ENCODE results near the gene PMEPA1.
A peak's percentile ranks its signal among the peaks of the same experiment; 100 is the strongest.

Gene PMEPA1

DNA sequence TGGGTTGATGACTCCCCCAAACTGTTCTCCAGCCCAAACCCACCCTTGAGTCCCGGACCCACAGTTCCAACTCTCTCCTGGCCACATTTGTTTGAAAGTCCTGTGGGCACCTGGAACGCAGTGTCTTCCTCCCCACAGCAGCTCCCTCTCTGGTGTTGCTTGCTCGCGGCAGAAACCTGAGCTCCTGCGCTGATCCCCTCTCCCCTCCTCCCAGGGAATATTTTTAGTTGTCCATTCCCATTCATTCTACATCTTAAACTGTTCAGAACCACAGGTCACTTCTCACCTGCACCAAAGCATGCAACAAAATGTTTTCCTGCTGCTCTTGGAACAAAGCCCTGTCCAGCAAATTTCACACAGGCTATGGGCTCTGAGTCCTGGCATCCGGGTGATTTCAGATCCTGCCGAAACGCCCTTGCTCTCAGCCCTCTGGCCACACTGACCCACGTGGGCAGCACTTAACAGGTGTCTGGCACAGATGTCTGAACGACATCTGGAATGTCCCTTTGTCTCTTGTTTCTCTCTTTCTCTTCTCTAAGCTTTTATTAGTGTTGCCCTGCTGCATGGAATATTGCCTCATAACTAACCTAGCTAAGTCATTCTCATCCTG lies 27.0 kb upstream of the PMEPA1 start:
- no peak for DNase-seq

DNA sequence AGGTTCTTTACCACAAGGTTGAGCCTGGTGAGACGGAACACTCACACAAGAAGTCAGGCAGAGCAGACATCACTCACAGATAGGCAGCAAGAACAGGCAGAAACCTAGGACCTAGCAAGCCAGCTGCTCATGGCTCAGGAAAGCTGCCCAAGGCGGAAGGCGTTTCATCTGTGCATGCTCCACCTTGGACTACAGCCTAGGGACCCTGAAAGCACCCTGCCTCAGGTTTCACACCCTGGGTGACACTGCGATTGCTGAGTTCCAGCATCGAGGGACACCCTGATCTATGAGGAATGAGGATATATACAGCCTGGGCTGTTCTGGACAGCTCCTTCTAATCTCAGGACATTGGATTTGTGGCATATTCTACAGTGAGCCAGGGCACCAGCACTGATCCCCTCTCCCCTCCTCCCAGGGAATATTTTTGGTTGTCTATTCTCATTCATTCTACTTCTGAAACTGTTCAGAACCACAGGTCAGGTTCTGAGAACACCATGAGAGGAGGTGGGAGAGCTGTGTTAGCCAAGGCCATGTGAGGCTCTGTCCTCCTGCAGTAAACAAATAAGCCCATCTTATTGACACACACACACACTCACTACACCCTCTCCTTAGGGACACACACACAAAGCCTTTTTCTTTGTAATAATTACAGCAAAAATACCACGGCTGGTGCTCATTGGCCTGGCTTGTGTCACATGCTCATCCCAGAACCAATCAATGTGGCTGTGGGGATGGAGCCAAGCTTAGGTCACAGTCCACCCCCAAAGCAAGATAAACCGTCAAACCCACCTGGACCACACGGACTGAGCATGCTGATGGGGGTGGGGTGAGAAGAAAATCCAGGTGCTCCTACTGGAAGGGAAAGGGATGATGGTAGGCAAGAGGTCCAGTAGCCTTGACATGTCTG lies 26.3 kb upstream of the PMEPA1 start:
- no peak for DNase-seq

DNA sequence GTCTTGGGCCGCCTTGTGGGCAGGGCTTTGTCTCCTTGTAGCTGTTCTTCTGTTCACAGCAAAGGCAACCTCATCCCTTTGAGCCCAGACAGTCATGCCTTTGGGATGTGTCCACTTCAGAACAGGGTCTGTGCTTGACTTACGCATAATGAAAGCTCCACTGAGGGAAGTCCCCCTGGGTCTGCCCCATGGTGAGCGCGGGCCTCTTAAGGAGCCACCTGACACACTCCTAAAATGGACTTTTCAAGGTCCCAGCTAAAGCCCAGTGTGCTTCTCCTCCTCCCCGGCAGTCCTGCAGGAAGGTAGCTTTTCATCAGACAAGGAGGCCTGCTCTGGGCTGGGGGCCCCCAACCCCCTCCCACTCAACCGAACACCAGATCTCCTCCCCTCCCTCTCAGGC lies 24.9 kb upstream of the PMEPA1 start:
- DNase-seq: no peak

DNA sequence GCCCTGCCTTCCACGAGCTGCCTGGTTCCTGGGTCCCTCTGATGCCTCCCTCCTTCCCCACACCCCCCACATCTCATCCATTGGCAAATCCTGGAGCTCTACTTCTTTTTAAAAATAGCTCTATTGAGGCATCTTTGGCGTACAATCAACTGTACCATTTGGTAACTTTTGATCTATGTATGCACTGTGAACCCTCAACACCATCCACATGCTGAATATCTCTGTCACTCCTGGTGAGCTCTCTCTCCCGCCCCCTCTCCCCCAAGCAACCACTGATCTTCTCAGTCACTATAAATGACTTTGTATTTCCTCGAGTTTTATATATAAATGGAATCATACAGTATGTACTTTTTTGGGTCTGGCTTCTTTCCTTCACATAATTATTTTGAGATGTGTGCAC lies 22.4 kb upstream of the PMEPA1 start:
- no peak for DNase-seq

DNA sequence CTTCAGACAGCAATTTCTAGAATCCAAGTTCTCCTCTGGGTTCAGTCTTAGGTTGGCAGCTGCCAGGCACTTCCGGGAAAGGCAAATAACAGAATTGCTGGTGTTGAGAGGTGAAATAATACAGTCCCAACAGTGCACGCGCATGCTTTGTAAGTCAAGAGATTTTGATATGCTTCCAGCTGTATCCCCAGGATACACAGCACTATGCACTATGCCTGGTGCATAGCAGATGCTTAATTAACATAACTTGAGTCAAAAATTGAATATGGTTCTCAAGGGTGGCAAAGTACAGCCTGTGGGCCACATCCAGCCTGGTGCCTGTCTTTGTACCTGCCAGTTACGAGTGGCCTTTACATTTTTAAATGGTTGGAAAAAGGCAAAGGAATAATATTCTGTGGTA lies 18.9 kb upstream of the PMEPA1 start:
- no peak for DNase-seq

DNA sequence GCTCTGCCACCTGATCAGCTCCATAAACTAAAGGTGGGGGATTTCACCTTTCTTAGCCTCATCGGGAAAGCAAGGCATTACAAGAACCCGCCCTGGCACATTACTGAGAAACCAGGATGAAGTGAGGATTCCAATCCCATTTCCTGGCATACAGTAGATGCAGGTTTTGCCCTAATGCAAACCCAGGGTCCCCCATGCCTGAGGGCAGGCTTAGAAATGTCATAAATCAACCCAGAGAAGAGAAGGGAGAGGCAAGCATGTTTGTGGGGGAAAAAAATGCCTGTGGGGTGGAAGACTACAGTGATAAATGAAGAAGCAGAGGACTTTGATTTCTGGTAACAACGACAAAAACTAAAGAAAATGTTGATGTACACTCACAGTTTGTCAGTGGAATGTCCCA lies 18.0 kb upstream of the PMEPA1 start:
- DNase-seq: no peak

DNA sequence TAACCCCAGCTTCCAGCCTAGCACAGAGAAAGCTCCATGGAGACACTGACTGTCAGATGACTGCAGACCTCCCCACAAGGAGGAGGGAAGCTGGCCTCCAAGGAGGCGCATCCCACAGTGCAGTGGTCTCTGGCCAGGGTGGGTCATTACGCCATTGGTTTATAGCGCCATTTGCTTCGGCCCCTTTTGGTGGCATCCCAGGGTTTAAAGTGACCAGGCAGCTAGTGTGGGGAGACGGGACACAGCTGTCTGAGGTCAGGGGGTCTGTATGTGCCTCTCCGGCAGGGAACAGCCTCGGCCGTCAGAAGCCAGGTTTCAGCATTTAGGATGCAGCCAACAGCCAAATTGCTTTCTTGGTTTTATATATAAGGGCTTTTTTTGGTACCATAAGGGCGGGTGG lies 15.8 kb upstream of the PMEPA1 start:
- DNase-seq: no peak

DNA sequence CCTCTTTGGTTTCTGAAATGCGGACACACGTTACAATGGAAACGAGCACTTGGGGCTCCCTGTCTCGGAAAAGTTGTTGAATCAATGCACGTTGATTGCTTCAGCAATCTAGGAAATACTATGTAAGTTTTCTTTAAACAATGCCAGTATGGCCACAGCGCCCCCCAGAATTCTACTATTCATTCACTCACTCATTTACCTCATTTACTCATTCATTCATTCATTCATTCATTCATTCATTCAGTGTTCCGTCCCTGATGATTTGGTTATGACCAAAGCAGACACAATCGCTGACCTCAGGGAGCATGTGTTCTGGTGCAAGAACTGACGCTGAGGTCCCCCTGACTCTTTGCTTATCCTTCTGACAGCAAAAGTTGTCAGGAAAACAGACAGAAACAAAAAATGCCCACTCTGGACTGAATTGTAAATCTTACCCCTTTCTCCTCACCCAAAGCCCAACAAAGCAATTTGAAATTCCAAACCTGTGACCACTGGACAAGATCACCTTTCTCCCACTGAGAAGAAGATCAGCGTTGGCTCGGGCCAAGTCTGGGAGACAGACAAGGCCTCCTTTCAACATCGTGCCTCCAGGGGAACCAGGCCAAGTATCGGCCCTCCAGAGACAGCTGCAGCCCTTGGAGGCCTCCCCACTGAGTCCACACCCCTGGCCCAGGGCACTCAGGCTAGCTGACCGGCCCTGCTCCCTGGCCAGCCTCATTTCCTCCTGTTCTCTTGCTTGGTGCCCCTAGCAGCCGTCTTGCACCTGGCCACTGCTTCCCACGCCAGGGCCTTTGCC lies 15.0 kb upstream of the PMEPA1 start:
- DNase-seq: no peak

DNA sequence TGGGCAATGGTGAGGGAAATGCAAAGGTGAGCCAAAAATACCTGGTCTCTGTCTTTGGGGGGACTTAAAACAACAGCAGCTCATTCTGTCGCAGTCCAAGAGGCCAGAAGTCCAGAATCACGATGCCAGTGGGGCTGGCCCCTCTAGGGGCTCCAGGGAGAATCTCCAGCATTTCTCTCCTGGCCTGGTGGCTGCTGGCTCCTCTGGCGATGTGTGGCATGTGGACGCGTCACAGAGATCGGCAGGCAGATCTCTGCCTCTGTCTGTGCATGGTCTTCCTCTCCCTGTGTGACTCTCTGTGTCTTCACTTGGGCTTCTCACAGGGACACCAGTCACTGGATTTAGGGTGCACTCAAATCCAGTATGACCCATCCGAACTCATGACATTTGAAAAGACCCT lies 14.0 kb upstream of the PMEPA1 start:
- DNase-seq: no peak

DNA sequence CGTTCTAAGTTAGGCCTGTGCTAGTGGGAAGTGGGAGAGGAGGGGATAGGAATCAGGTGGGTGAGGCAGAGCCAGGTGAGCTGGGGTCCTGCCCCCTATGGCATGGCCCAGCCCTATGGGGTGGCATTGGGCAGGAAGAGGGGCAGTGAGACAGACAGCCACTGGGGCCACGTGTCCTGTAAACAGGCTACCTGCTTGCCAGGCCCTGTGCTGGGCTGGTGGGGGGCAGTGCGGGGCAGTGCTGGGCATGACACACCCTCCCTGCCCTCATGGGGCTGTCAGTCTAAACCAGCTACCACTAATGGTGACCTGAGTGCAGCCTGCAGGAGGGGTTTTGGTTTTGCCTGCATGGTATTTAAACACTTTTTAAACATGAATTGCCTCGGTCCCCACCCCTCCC lies 10.1 kb upstream of the PMEPA1 start:
- no peak for DNase-seq

DNA sequence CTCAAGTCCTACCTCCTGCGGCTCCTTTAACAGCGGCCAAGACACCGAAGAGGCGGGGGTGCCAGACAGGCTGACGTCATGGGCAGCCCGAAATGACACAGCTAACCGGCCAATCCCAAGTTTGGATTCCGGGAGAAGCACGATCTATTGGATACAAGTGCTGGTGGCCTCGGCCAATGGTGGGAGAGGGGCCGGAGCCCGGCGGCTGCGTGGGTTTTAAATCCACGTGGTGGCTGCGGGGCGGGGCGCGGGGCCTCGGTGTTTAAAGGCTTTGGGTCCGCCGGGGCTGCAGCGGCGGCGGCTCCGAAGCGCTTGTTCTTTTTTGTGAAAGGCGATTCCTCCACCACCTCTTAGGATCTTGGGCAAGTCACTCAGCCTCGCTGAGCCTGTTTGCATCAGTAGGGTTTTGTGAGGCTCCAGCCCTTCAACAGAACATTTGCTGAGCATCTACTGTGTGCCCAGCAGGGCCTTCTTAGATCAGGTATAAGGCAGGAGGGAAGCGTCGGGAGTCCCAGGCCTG lies 8.7 kb upstream of the PMEPA1 start:
- DNase-seq: peak; percentile 97

DNA sequence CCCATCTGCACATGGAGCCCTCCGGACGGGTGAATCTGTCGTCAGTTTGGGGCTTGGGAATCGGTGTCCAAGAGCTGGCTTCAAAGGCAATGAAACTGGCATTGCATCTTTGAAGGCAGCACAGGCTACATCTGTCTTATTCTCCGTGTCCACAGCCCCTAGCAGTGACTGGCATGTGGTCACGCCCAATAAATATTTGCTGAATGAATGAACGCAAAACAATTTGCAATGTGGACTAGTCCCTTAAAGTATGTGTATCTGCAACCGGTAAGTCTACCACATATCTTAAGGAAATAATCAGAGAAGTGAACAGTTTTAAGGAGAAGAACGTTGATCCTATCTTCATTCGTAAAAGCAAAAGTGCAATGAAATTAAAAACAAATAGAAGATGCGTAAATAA lies 8.0 kb upstream of the PMEPA1 start:
- no peak for DNase-seq

DNA sequence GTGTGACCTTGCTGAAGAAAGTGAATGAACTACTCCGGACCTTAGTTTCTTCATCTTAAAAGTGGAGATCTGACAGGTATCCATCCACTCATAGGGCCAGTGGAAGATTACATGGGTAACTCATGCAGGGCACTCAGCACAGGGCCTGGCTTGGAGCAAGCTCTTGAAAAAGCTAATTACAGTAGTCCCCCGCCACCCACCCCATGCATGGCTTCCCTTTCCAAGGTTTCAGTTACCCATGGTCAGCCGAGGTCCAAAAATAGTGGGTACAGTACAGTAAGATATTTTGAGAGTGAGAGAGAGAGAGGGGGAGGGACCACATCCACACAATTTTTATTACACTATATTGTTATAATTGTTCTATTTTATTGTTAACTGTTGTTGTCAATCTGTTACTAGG lies 7.1 kb upstream of the PMEPA1 start:
- DNase-seq: no peak

DNA sequence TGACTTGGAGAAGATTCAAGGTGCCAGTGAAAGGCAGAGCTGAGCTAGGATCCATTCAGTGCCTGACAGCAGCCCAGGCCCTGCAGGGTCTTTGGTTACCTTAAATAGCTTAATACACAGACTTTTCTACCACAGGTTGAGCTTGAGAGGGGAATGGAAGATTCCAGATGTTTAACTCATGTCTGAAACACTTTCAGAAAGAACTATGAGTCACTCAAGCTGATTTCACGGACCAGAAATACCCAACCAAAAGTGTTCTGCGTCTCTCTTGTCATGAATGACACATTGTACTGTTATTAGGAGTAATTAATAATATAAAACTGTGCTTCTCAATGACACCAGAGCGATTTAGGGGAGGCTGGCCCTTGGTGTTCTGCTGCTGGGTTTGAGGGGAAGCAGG lies 6.4 kb upstream of the PMEPA1 start:
- DNase-seq: no peak

DNA sequence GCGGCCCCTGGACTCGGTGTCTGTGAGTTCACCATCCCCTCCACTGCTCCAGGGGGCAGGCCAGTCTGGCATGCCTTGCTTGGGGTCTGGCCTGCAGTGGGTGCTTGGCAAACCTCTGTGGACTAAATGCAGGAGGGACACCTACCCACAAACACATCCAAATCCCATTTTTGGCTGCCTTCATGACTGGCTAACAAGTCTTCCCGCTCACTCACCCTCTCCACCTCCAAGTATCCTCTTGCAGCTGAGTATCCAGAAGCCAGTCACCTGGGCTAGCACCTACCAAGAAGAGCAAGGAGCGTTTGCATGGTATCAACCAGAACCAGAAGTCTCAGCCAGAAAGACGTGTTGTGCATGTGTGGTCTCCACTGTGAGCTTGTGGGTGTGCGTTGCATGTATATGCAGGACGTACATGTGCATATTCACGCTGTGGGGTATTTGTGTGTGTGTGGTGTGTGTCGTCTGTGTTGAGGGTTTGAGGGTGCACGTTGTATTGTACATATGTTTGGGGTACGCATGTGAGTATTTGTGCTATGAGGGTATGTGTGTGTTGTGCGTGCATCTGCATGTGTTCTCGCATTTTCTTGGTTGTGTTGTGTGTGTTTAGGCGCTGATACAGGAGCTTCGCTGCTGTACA lies 5.6 kb upstream of the PMEPA1 start:
- no peak for DNase-seq

DNA sequence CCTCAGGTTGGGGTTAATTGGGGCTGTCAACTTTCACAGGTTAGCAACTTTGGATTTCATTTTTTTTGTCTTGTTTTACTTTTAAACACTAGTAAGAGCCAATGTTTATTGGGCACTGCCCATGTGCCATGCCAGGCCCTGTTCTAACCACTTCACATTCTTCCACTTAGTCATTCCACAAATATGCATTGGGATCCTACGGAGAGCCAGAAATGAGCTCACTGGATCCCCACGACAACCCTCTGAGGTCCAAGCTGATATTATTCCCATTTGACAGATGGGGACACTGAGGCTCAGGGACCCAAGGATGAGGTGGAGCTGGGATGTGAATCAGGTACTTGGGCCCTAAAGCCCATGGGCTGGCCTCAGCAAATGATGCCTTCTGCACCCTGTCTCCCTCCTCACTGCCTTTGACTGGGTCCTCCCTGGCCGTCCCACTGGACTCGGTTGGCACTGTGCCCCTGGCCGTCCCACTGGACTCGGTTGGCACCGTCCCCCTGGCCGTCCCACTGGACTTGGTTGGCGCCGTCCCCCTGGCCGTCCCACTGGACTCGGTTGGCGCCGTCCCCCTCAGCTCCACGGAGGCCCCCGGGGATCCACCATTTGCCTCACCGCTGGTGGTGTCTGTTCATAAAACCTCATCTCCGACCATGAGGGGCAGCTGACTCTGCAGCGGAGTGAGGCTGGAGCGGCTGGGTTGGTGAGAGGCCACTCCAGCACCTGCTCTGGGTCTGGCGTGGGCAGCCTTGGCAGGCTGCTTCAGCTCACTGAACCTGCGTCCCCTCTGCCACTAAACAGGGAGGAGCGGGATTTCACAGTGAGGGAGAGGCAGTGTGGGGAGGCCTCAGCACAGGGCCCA lies 4.8 kb upstream of the PMEPA1 start:
- DNase-seq: no peak

DNA sequence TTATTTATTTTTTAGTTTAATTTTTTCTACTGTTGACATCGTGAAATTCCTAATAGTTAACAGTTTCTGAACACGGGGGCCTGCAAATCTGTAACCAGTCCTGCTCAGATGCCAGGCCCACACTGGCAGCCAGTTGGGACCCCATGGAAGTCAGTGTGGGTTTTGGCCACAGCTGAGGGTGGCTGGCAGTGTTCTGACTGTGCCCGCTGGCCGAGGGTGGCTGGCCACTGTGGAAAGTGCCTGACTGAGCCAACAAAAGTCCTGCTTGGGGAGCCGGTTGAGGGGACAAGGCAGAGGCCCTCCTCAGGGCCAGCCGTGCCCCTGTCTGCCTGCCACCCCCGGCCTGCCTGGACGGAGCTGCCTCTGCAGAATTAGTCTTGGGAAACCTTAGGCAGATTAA lies 4.1 kb upstream of the PMEPA1 start:
- no peak for DNase-seq

DNA sequence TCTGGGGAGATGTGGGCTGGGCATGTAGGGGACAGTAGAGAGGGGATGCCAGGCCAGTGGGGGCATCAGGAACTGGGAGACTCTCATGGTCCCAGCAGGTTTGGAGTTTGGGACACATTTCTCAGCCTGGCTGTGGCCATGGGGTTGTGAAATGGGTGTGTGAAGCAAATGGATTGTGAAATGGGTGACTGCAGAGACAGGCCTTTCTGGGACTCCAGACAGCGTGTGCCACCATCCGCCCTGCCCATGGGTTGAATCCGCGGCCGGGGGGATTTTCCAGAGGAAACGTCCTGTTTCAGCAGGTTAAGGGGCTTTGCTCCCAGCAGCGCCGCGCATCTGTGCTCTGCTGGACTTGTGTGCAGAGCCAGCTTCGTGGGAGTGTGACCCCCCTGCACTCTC lies 3.7 kb upstream of the PMEPA1 start:
- no peak for DNase-seq

DNA sequence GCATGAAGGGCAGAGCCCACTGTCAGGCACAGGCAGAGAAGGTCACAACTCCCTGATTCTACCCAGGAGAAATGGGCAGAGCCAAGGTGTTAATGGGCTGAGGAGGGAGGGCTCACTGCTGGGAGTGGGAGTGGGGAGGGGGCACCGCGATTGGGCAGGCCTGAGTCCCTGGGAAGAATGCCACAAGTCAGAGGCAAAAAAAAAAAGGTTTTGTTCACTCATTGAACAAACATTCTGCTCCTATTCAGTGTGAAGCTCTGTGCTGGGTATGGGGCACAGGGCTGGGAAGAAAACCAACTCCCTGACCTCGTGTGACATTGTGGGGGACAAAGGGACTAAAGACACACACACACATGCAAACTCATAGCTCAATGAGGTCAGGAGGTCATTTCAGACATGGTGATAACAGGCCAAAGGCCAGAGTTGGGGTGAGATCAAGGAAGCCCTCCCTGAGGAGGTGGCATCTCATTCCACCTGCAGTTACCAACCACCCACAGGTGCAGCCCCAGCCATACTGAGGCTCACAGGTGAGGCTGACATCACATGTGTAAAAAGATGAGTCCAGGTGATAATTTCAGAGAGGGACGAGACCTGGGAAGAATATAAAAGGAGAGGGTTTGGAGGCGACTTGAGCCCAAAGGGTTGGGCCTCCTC lies 3.2 kb upstream of the PMEPA1 start:
- no peak for DNase-seq

DNA sequence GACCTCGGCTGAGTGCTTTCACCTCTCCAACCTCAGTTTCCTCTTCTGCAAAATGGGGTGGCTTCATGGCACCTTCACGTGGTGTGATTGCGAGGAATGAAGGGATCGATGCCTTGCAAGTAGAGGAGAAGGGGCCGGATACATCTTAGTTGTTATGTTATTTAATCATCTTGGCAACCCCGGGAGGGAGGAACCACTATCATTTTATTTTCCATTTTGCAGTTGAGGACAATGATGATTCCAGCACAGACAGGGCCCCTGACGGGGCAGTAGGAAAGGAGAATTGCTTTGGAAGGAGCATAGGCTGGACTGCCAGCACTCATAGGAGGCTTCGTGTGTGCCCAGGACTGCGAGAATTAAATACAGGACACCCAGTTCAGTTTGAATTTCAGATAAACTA lies 2.5 kb upstream of the PMEPA1 start:
- DNase-seq: no peak

DNA sequence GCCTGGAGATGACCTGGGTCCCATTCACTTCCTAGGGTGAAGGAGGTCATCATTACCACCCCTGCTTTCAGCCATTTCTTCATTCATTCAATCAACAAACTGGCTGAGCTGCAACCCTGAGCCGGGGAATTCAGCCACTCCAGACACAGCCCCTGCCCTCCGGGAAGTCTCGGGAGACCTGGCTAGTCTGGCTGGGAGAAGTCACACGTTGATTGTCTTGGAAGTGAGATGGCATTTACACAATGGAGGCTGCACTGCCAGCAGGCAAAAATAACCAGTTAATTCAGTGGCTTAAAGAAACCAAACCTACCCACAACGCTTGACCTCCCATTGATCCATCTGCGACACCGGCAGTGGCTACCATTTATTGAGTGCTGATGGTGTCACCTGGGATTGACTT lies 2.0 kb upstream of the PMEPA1 start:
- no peak for DNase-seq

DNA sequence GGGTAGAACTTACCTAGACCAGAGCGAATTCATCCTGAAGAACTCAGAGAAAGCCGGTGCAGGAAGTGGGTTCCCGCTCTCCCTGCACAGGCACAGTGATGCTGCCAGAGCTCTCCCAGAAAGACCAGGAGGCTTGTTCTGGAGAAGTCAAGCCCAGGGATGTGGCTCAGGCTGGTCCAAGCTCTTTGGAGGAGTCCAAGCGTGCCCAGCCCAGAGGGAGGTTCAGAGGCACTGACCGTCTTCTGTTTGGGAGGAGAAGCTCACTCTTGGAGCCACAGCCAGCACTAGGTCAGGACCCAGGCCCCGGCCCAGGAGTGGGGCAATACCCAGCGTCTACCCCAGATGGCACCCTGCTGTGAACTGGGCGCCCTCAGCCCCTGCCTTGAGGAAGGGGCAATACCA lies 1.5 kb upstream of the PMEPA1 start:
- DNase-seq: no peak

Measured in NCI-H526 treated with DMSO at 0.1 percent for 48 hours (cell line).